GM18868 (cell line): ENCODE data around the gene PDE8A.
"Not testable (repeated sequence)": the region's sequence is repeated elsewhere in the genome, so short reads cannot be mapped to it uniquely, and the experiment has no call there.

Source experiments
- ATAC-seq: cut with Tn5 transposase; IDR thresholded peaks from one replicate; pipeline ENCODE4 v1.9.1; 2021; ENCODE audit warnings: mild to moderate bottlenecking, moderate library complexity; ENCODE audit not compliant: unreplicated experiment

PDE8A gene

DNA sequence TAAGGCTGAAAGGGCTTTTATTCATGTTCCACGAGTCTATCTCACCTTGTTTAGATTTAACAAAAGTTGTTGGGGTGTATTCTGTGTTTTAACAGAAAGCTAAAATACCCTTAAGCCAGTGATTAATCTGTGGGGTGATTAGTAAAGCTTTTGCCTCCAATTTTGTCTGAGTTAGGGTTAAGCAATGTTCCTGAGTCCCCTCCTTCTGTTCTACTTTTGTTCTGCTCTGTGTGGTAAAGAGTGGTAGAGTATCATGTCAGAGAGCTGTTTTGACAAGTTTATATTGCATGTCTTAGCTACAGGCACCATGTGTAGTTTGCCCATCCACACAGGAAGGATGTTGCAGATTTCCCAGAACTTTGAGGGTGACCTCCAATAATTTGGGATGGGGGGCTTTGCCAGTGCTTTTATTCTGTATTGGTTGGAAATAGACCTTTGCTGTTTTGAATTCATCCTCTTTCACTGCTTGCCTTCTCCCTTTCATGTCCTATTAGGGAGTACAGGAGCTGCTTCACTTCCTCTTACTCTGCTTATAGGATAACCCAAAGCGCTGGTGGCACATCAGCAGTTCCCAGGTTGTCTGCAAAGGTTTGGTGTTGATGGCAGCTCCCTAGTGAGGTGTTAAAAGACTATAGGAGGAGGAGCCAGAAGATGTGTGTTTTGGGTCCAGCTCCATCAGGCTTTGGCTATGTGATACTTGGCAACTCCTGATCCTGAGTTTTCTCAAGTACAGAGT is 7.4 kb downstream of the PDE8A start:
- no peak for ATAC-seq

DNA sequence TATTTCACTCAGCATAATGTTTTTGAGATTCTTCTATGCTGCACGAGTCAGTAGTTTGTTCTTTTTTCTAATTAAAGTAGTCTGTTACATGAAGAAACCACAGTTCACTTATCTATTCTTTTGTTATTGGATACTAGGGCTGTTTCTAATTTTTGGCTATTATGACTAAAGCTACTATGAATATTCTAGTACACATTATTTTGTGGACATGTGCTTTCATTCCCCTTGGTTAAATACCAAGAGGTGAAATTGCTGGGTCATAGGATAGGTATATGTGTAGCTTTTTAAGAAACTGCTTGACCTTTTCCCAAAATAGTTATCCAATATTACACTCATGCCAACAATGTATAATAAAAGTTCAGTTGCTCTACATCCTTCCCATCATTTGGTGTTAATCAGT is 8.9 kb downstream of the PDE8A start:
- ATAC-seq = no peak

DNA sequence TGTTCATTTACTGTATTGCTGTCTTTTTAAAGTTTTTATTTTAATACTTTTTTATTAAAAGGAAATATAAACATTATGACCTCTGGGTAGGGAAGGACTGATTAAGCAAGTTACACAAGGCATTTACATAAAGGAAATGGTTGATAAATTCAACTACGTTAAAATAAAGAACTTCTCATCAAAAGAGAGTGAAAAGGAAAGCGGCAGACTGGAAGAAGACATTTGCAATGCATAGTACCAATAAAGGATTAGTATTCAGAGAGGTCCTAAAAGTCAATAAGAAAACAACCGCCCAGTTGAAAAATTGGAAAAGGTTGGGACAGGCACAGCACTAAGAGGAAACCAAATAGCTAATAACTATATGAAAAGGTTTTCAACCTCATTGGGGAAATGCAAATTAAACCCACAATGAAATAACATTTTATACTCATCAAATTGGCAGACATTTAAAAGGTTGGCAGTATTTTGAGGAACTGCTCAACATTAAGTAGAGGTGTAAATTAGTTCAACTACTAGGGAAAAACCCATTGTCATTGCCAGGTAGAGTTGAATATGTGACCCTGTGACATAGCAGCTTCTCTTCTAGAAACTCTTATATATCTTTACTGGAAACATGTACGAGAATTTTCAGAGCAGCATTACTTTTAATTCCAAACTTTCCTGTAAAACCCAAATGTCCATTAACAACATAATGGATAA is 9.5 kb downstream of the PDE8A start:
- no peak for ATAC-seq

DNA sequence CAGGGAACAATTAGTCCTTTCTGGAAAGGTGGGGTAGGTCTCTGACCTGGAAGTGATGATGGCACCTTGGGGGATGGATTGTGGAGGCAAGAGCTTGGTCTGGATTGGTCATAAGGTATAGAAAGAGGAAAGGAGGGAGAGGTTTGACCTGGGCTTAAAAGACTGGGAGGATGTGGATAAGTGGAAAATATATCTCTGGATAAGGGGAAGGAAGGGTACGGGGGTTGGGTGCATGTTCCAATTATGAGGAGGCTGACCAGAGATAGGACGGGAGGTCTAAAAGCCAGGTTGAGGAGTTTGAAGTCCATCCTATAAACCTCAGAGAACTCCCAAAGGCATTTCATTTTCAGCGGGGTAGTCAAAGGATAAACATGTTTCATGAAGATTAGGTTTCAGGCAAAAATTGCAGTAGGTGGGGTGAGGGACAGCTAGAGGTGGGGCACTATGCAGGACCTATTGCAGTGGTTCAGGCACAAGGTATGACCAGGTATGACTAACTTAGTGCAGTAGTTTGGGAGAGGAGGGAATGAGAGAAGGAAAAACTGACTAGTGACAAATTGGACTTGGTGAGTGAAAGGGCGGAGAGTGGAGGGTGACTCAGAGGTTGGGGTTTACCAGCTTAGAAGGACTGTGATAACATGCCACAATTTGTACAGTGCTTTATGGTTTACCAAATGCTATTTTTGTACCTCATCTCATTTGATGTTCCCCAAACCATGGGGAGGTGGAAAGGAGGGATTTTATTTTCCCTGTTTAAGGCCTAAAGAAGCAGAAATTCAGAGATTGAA is 10.7 kb downstream of the PDE8A start:
- ATAC-seq = peak; percentile 48

DNA sequence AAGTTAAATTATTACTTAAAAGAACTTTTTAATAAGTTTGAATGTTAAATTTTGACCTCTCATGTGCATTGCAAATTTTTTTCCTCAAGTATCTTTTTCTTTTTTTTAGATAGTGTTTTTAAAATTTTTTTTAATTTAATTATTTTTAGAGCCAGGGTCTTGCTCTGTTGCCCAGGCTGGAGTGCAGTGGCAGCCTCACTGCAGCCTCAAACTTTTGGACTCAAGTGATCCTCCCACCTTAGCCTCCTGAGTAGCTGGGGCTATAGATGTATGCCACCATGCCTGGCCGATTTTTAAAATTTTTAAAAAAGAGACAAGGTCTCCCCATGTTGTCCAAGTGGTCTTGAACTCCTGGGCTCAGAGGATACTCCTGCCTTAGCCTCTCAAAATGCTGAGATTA is 14.4 kb downstream of the PDE8A start:
- ATAC-seq = no peak

DNA sequence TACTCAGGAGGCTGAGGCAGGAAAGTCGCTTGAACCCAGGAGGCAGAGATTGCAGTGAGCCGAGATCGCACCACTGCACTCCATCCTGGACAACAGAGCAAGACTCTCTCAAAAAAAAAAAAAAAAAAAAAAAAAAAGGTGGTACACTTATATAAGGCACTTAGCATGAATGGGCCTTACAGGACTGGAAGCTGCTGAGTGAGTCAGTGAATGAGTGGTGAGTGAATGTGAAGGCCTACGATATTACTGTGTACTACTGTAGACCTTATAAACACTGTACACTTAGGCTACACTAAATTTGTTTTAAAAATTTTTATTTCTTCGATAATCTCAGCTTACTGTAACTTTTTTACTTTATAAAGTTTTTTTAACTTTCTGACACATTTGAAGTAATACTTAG is 15.1 kb downstream of the PDE8A start:
- not testable (repeated sequence) for ATAC-seq

DNA sequence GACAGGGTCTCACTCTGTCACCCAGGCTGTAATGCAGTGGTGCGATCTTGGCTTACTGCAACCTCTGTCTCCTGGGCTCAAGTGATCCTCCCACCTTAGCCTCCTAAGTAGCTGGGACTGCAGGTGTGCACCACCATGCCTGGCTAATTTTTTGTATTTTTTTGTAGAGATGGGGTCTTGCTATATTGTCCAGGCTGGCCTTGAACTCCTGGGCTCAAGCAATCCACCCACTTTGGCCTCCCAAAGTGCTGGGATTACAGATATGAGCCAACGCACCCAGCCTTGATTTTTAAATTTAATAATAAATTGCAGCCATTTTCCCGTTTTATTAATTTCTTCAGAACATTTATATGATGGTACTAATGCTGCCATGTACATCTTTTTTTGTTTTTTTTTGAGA is 15.6 kb downstream of the PDE8A start:
- not testable (repeated sequence) for ATAC-seq

DNA sequence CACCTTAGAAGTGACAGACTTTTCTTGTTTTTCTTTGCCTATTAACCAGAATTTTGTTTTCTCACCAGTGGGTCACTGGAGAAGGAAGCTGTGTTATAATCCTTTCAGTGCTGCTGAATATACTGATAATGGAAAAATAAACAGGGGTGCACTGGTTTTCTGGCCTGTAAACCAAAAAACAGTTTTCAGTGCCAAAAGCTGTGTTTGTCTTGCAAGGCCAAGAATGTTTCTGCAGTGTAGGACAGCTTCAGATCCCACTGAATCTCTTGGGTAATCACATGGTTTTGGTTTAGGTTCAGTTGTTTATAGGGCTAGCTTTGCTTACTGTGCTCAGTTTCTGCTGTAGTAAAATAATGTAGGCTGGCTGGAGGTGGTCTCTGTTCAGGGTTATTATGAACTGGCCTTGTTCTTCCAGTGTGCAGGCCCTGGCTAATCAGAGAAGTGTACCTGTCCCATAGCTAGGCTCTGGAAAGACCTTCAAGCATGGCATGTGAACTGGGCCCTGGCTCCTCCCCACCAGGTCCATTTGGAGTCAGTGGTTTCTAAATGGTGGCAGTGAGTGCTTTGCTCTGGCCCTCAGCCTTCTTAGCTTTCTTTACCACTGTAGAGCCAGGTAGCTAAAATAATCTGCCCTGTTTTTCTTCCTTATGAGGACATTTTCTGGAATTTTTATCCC is 18.7 kb downstream of the PDE8A start:
- ATAC-seq = no peak

DNA sequence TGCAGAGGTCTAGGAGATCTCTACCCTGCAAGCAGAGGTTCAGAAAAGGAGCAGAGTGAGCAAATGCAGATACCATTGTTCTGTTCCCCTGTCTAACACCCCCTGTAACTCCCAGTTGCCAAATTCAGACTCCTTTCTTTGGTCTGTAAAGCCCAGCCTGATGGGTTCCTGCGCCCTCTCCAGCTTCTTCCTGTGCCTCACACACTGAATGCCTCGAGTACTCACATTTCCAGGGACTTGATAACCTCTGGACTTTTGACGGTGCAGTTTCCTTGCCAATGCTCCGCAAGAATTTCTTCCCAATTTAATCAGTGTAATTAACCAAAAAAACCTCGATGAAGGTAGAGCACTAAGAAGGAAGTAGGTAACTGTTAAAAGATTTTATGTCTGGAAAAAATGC is 19.3 kb downstream of the PDE8A start:
- ATAC-seq = no peak

DNA sequence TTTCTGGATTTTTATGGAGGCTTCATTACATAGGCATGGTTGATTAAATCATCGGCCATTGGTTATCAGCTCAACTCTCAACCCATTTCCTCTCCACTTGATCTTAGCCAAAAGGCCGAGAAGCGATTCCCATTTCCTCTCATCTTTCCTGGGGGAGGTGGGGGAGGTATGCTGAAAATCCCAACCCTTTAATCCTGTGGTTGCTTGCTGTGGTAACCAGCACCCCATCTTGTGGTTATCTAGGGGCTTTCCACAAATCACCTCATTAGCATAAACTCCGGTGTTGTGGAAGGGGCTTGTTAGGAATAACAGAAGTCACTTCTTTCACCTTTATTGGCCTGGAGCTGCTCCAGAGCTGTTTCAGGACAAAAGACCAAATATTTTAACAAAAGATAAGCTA is 20.9 kb downstream of the PDE8A start:
- no peak for ATAC-seq

DNA sequence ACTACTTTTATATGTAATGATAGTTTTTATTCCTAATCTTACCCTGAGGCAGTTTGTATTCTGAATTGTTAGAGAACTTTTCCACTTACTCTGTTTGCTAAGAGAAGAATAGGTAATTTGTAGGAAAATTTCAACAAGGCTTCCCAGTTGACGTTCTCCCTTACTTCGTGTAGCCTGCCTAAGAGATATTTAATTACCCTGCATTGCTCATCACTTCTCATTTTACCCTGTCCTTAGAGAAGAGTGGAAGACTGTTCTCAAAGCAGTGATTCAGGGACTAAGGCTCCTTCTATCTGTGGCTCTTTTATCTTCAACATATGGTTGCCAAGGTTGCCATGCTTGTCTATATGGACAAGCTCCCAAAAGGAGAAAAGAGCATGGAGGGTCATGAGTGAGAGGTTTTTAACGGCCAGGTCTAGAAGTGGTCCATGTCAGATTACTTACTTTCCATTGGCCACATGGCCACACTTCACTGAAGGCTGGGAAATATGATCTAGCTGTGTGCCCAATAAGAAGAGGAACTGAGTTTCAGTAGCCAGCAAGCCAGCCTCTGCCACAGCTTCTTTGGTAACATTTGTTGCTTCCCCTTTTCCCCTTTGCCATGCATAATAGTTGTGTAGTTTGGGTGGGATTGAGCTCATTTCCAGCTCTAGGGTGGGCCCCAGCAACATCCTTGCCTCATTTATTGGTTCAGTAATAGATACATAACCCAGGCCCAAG is 22.1 kb downstream of the PDE8A start:
- no peak for ATAC-seq

DNA sequence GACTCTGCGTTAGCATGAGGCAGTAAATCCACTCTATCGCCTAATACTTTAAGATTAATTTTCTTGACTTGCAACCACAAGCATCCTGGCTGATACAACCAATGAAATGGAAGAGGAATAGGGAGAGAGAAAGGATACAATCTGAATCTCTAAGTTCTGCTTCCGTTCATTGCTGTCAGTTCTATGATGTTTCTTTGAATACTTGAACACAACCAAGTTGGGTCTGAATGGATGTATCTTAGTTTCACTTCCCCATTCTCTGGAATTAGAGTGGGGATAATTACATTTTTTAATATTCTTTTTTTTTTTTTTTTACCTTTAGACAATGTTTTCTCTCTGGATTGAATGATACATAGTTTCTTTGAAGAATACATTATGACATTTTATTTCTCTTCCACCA is 22.9 kb downstream of the PDE8A start:
- ATAC-seq = no peak

DNA sequence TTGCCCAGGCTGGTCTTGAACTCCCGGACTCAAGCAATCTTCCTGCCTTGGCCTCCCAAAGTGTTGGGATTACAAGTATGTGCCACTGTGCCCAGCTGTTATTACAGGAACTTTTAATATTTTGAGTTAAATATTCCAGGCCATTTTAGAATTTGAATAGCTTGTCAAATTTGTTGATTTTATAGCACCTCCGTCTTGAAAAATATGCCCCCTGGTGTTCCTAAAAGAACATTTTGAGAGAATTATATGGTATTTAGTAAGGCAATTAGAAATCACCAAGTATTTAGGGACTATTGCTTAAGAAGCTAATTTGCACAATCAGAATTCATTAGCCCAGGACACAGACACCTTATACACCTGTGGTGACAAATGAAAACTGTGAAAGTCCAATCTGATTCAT is 23.7 kb downstream of the PDE8A start:
- ATAC-seq = no peak

DNA sequence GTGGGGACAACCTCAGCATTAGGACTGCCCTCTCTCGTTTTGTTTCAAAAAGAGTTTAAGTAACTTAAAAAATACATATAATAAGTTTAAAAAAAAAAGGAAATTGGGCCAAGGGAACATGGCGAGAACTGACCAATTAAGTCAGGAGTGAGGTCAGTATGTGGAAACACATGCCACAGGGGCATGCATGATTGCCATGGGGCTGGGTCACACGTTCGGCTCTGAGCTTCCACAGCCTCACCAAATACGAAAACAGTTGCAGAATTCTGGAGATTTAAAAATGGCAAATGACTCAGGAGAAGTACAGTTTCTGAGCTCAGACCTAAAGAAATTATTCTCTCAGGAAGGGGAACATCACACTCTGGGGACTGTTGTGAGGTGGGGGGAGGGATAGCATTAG is 24.1 kb downstream of the PDE8A start:
- no peak for ATAC-seq

DNA sequence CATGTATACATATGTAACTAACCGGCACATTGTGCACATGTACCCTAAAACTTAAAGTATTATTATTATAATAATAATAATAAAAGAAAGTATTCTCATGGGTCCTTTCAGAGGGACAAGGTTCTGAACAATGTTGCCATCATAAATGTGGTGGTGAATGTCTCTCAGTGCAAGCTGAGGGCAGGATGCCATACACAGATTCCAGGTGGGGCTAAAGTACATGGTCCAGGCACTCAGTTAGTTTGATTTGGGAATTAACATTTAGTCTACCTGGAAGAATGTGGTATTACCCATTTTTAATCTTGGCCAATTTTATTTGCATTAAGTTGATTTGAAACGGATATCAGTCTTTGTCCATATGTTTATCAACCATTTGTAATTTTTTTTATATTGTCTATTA is 24.5 kb downstream of the PDE8A start:
- no peak for ATAC-seq

DNA sequence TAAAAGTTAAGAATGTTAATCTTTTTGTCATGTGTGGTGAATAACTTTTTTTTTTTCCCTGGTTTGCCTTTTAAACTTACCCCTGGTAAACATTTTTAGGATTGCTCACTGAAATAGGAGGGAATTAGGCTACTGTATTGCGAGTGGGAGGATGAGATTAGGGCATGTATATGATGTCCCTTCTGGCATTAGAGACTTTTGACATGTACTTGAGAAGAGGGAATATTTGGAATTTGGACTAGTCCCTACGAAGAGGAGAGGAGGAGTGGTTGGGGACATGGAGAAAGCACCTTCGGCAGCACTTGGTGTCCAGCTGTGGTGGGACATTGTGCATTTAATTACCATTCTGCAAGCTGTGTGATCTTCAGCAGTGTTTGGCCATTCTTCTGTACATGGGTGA is 25.0 kb downstream of the PDE8A start:
- no peak for ATAC-seq

DNA sequence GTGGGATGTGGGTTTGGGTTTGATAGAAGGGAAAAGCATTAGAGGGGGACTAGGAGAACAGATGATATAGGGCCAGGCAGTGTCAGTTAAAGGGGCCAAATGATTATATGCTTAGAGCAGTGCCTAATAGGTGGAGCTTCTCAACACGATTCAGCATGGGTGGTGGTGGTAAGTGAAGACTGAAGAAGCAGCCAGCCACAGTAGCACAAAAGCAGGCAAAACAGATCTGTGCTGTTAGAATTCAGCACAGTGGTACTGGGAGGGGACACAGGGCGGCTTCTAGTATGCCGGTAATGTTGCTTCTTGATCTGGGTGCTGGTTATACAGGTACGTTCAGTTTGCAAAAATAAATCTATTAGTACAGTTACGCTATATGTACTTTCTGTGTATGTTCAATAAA is 25.5 kb downstream of the PDE8A start:
- no peak for ATAC-seq

DNA sequence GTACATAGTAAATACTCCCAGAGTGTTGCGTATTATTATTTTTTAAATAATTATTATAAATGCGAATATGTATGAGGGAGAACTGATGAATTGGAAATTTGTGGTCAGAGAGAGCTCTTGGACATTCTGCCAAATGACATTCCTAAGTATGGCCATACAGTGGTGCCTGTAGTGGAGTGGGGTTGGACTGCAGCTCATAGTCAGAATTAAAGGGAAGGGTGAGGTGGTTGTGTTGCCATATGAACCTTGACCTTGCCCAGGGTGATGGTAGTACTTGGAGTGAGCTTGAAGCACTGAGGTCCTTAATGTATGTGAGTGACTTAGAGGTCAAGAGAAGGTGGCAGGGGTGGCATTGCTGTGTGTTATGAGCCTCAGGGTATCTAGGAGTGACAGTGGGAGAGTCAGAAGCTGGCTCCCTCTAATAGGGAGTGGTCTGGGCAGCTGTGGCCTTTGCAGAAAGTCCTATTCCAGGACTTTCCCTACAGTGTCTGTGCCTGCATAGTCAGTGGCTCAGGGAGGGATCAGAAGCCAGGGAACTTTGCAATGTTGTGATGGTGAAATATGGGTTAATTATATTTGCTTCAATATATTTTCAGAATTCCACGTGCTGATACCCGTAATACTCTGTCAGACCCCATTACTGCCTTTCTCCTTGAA is 26.2 kb downstream of the PDE8A start:
- no peak for ATAC-seq

DNA sequence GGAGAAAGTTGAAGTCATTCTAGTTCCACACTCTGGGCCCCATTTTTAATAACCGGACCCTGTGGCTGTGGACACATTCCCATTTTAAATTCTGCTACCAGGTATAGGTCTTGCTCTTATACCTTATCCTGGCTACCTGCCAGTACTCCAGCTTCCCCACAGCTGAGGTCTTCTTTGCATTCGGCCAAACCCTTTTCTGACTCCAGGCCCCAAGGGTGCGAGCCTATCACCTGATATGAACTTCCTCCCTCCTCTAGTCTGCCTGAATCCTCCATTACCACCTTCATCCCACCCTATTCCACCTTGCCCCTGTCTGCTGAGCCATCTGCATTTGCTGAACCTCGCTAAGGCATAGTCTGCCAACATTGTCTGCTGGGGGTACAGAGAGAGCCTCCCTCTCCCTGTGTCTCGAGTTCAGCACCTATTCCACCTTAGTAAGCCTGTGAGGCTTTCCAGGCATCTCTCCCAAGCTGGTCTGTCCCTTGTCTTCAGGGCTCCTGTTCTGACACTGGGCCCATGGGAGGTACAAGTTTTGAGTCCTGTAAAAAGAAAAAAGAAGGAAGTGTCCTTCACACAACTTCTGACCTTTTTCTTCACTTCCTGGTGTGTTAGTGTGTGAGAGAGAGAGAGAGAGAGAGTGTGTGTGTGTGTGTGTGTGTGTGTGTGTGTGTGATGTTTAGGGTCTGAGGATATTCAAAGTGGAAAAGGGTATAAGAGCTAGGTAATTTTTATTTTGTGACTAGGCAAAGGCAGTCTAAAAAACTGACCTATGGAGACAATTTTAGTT is 27.0 kb downstream of the PDE8A start:
- no peak for ATAC-seq
